Left colon (tissue), 2 donors: Measurements from ENCODE around the gene OPN1LW. TPM values are rescaled to one million over a fixed set of nuclear protein-coding genes. Genes with fewer than 3 reads are reported as not detected.
"Not testable (repeated sequence)": the region's sequence is repeated elsewhere in the genome, so short reads cannot be mapped to it uniquely, and the experiment has no call there.

Experiments
- ATAC-seq: fragments of 200-7000 bp; cut with Tn5 transposase; one replicate; pipeline ENCODE4 v1.9.1; 2020; ENCODE audit warnings: mild to moderate bottlenecking, moderate library complexity
- DNase-seq, 2 donors: peaks; one replicate each; pipeline ENCODE4 v3.0.0-alpha.2; 2020
- intact Hi-C, 2 donors: fragments of 100-400 bp; cut with DNase I in 1 of 2; cut with micrococcal nuclease in 1 of 2; formaldehyde crosslinking; loops; one replicate each; pipeline versions ENCODE4 v1.11.2 to v1.14.0; 2022; cut with DNase I, micrococcal nuclease
- total RNA-seq, 2 donors: library from RNA; stranded (reverse); fragmentation: NEBNext Ultra II Directional; extraction: Animal tissue kit (Norgen Biotek cat#: 25700); gene quantifications; one replicate each; pipeline ENCODE4 v1.2.1, GENCODE V29; 2021
- donor health status: DM: no; HTN: no; CAD: no.
- donor health status: DM: yes; HTN: yes; CAD: no.

OPN1LW gene
- total RNA-seq, 2 donors from 2014 or later, result not detected

DNA sequence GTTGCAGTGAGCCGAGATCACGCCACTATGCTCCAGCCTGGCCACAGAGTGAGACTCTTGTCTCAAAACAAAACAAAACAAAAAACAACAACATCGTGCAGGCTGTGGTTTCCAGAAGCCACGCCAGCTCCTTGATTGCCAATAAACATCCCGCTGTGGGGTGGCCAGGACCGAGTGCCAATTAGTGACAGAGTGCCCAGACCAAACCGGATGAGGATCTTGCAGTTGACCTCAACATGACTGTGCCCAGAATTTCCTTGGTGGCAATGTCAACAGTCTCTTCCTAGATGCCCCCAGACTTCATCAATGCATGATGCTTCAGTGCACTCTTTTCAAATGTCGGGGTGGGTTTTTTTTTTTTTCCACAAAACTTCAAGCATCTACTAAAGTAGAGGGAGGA, 39.8 kb downstream of the OPN1LW start:
- ATAC-seq, intact Hi-C loops, DNase-seq: not testable (repeated sequence)

DNA sequence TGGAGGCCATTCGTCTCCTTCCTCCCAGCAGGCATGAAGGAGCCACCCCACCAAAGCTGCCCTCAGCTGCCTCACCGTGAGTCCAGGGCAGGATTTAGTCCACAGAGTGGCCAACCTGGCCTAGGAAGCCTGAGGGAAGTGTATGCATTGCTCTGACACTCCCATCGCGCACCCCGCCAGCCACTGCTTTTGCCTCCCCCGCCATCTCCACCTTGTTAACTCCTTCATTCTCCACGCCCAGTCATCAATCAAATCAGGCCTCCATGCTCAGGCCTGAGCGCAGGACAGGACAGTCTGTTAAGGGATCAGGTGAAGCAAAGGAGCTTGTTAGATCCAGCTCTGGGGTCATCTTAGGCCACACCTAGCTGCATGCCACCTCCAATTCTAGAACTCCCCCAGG, 48.8 kb downstream of the OPN1LW start:
- ATAC-seq, DNase-seq, intact Hi-C loops: not testable (repeated sequence)

DNA sequence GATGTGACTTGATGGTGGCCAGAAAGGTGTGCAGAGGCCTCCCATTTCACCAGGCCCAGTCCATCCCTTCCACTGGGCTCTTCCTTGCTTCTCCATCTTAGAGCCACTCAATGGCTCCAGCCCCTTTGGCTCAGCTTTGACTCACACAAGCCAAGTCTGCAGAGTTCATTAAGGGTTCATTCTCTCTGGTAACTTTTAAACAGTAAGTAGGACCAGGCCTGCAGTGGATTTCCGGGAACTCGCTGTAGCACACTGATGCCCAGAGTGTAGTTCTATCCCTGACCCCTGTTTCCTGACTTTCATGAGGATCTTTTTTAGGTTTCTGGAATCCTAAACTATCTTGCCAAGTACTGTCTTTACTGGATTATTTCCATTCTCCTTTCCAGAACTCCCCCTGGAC, 50.3 kb downstream of the OPN1LW start:
- DNase-seq, ATAC-seq, intact Hi-C loops: not testable (repeated sequence)

DNA sequence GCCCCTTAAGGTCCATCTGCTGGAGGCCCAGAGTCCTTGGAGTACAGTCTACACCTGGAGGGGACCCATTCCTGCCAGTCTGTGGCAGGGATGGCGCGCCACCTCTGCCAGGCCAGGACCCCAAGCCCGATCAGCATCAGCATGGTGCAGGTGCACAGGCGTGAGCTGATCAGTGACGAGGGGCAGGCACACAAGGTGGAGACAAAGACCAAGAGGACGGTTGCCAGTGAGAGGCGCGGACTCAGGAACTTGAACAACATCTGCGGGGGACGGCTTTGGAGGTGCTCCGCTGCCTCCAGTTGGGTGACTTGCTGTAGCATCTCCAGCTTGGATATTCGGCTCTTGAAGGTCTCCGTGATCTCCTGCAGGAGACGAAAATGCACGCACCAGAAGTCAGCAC, 52.4 kb downstream of the OPN1LW start:
- ATAC-seq, DNase-seq, intact Hi-C loops: not testable (repeated sequence)

Other genes starting within 250 kb of the OPN1LW start
- gene AVPR2, start 239.6 kb upstream of the OPN1LW start, total RNA-seq, result under 1 TPM; 0.52 to 0.64 TPM
- 10 to 100 TPM; 26.6 to 35.5 TPM for gene ARHGAP4, start 218.0 kb upstream of the OPN1LW start, total RNA-seq
- 10 to 100 TPM; 52.7 to 68.0 TPM for gene NAA10, start 209.2 kb upstream of the OPN1LW start, total RNA-seq
- gene RENBP, start 199.6 kb upstream of the OPN1LW start, total RNA-seq, result 1 to 10 TPM; 3.8 to 8.6 TPM
- 10 to 100 TPM; 31.9 to 47.9 TPM for gene HCFC1, start 172.4 kb upstream of the OPN1LW start, total RNA-seq
- gene TMEM187, start 171.5 kb upstream of the OPN1LW start, total RNA-seq, result 1 to 10 TPM; 8.4 to 9.9 TPM
- 100 to 1,000 TPM in 1 of 2 donors, 10 to 100 TPM in 1; 76.1 to 103 TPM for gene IRAK1, start 124.3 kb upstream of the OPN1LW start, total RNA-seq
- 10 to 100 TPM; 29.4 to 32.3 TPM for gene MECP2, start 46.5 kb upstream of the OPN1LW start, total RNA-seq
- gene OPN1MW, start 38.4 kb downstream of the OPN1LW start, total RNA-seq, result not detected
- not detected for gene OPN1MW2, start 75.5 kb downstream of the OPN1LW start, total RNA-seq
- not detected for gene OPN1MW3, start 113.3 kb downstream of the OPN1LW start, total RNA-seq
- gene TEX28, start 150.9 kb downstream of the OPN1LW start, total RNA-seq, result not detected
- gene TKTL1, start 151.6 kb downstream of the OPN1LW start, total RNA-seq, result not detected
- 100 to 1,000 TPM in 1 of 2 donors, 10 to 100 TPM in 1; 84.2 to 741 TPM for gene FLNA, start 230.4 kb downstream of the OPN1LW start, total RNA-seq
- 10 to 100 TPM; 31.9 to 33.1 TPM for gene EMD, start 235.1 kb downstream of the OPN1LW start, total RNA-seq